ENCODE data around the gene TPCN2. TPM values are rescaled to one million over a fixed set of nuclear protein-coding genes. Genes with fewer than 3 reads are reported as not detected.

The TPCN2 gene
- total and polyA plus RNA-seq, 5 experiments from 2014 or later, result 3.8 to 27.2 (median 6.3) TPM

Small RNA genes within 50 kb of the gene (microRNA-seq; reads per million reads assigned to microRNA genes)
- not detected for gene MIR3164 (ENCODE audit: borderline microRNAs expressed)

Other genes starting within 250 kb of the TPCN2 start
- gene CPT1A, start 207.0 kb upstream of the TPCN2 start, total RNA-seq, result 10 to 100 TPM; 23.3 to 34.4 TPM
- gene CPT1A, start 207.0 kb upstream of the TPCN2 start, polyA plus RNA-seq, result 1 to 10 TPM; 3.1 to 4.7 (median 3.4) TPM
- gene MRPL21, start 145.1 kb upstream of the TPCN2 start, total RNA-seq, result 10 to 100 TPM; 40.7 to 41.4 TPM
- gene MRPL21, start 145.1 kb upstream of the TPCN2 start, polyA plus RNA-seq, result 100 to 1,000 TPM; 109 to 134 (median 127) TPM
- 10 to 100 TPM; 28.5 to 32.5 TPM for gene IGHMBP2, start 145.0 kb upstream of the TPCN2 start, total RNA-seq
- gene IGHMBP2, start 145.0 kb upstream of the TPCN2 start, polyA plus RNA-seq, result 10 to 100 TPM in 1 of 3 donors, 1 to 10 TPM in 2; 5.1 to 10.5 (median 6.0) TPM
- not detected for gene MRGPRD, start 67.9 kb upstream of the TPCN2 start, total RNA-seq
- under 1 TPM in 1 of 3 donors, not detected in 2; 0.36 TPM for gene MRGPRD, start 67.9 kb upstream of the TPCN2 start, polyA plus RNA-seq
- gene MRGPRF, start 35.7 kb upstream of the TPCN2 start, total RNA-seq, result not detected
- gene MRGPRF, start 35.7 kb upstream of the TPCN2 start, polyA plus RNA-seq, result not detected
- under 1 TPM; 0.36 to 0.49 TPM for gene SMIM38, start 107.0 kb downstream of the TPCN2 start, total RNA-seq
- under 1 TPM in 1 of 3 donors, not detected in 2; 0.11 TPM for gene SMIM38, start 107.0 kb downstream of the TPCN2 start, polyA plus RNA-seq
- gene MYEOV, start 245.2 kb downstream of the TPCN2 start, total RNA-seq, result not detected
- gene MYEOV, start 245.2 kb downstream of the TPCN2 start, polyA plus RNA-seq, result not detected

Data from naive thymus-derived CD8-positive, alpha-beta T cell (primary cell).